ENCODE measurements around the gene KCNE4. TPM values are rescaled to one million over a fixed set of nuclear protein-coding genes. Genes with fewer than 3 reads are reported as not detected.

KCNE4 gene
- total RNA-seq, 1 experiment from 2014 or later, result not detected

- no TSS peak for BruUV-seq (replicated peaks)
- CTCF ChIA-PET, result interaction anchor here (0.7 kb wide), 1 partner anchor 24 kb away, joined by 3 read pairs; no protein-coding TSS in a partner anchor
- Mint-ChIP-seq H3K27ac (ENCODE audit: unreplicated experiment) (no peak overlapping the region), H3K9me3 (ENCODE audit: low read depth, unreplicated experiment) (peaks cover 5% of the 10 kb centered on the region), H3K4me1 (ENCODE audit: low read depth, unreplicated experiment) (peaks cover 17% of the 10 kb centered on the region), H3K36me3 (ENCODE audit: insufficient read depth, unreplicated experiment) (no peaks in the 10 kb centered on the region), H3K4me3 (ENCODE audit: low read depth, unreplicated experiment) (no peak overlapping the region), H3K27me3 (ENCODE audit: unreplicated experiment) (no peaks in the 10 kb centered on the region)
- TF ChIP-seq CTCF (IDR thresholded peaks at IDR 0.05; ENCODE audit: unreplicated experiment), result no peak
- intact Hi-C loops (cut with micrococcal nuclease; ENCODE audit: unreplicated experiment), result no loop called here
- DNase-seq, result peak; percentile 19
Measured at GRCh38 chr2:223027442-223027841, 24.5 kb upstream of the KCNE4 start.

GRCh38 chr2:223029287-223029686 is 22.7 kb upstream of the KCNE4 start:
- CTCF ChIA-PET, result no interaction called here
- intact Hi-C loops (cut with micrococcal nuclease; ENCODE audit: unreplicated experiment), result no loop called here

GRCh38 chr2:223032187-223033142 is 19.5 kb upstream of the KCNE4 start:
- H3K27ac Mint-ChIP-seq (ENCODE audit: unreplicated experiment), result no peak overlapping the region
- intact Hi-C loops (cut with micrococcal nuclease; ENCODE audit: unreplicated experiment), result no loop called here
- H3K4me1 Mint-ChIP-seq (ENCODE audit: low read depth, unreplicated experiment), result peaks cover 19% of the 10 kb centered on the region
- TF ChIP-seq CTCF (IDR thresholded peaks at IDR 0.05; ENCODE audit: unreplicated experiment), result no peak
- H3K27me3 Mint-ChIP-seq (ENCODE audit: unreplicated experiment), result no peaks in the 10 kb centered on the region
- no peak for DNase-seq
- H3K36me3 Mint-ChIP-seq (ENCODE audit: insufficient read depth, unreplicated experiment), result peaks cover 7% of the 10 kb centered on the region
- peaks cover 7% of the 10 kb centered on the region for H3K9me3 Mint-ChIP-seq (ENCODE audit: low read depth, unreplicated experiment)
- no peak overlapping the region for H3K4me3 Mint-ChIP-seq (ENCODE audit: low read depth, unreplicated experiment)
- no TSS peak for BruUV-seq (replicated peaks)
- CTCF ChIA-PET, result interaction anchor here (0.7 kb wide), 1 partner anchor 706 kb away, joined by 3 read pairs; no protein-coding TSS in a partner anchor

More at GRCh38 chr2:223029287-223029686, 22.7 kb upstream of the KCNE4 start:
- Mint-ChIP-seq H3K27ac (ENCODE audit: unreplicated experiment) (no peak overlapping the region), H3K4me1 (ENCODE audit: low read depth, unreplicated experiment) (peaks cover 17% of the 10 kb centered on the region), H3K27me3 (ENCODE audit: unreplicated experiment) (no peaks in the 10 kb centered on the region), H3K9me3 (ENCODE audit: low read depth, unreplicated experiment) (peaks cover 7% of the 10 kb centered on the region), H3K36me3 (ENCODE audit: insufficient read depth, unreplicated experiment) (no peaks in the 10 kb centered on the region), H3K4me3 (ENCODE audit: low read depth, unreplicated experiment) (no peak overlapping the region)
- no peak for DNase-seq
- BruUV-seq (replicated peaks), result no TSS peak
- TF ChIP-seq CTCF (IDR thresholded peaks at IDR 0.05; ENCODE audit: unreplicated experiment), result no peak

- no peak overlapping the region for H3K4me3 Mint-ChIP-seq (ENCODE audit: low read depth, unreplicated experiment)
- H3K27ac Mint-ChIP-seq (ENCODE audit: unreplicated experiment), result no peak overlapping the region
- intact Hi-C loops (cut with micrococcal nuclease; ENCODE audit: unreplicated experiment), result no loop called here
- peaks cover 9% of the 10 kb centered on the region for H3K4me1 Mint-ChIP-seq (ENCODE audit: low read depth, unreplicated experiment)
- DNase-seq, result no peak
- no peaks in the 10 kb centered on the region for H3K27me3 Mint-ChIP-seq (ENCODE audit: unreplicated experiment)
- no peak for TF ChIP-seq CTCF (IDR thresholded peaks at IDR 0.05; ENCODE audit: unreplicated experiment)
- peaks cover 7% of the 10 kb centered on the region for H3K36me3 Mint-ChIP-seq (ENCODE audit: insufficient read depth, unreplicated experiment)
- H3K9me3 Mint-ChIP-seq (ENCODE audit: low read depth, unreplicated experiment), result peaks cover 7% of the 10 kb centered on the region
- no TSS peak for BruUV-seq (replicated peaks)
- CTCF ChIA-PET, result no interaction called here
Measured at GRCh38 chr2:223034221-223034975, 17.6 kb upstream of the KCNE4 start.

Measured in Calu3 (cell line).